ENCODE results near the gene SPATA18. TPM values are rescaled to one million over a fixed set of nuclear protein-coding genes. Genes with fewer than 3 reads are reported as not detected.
"Not testable (repeated sequence)": the region's sequence is repeated elsewhere in the genome, so short reads cannot be mapped to it uniquely, and the experiment has no call there.

SPATA18 gene
- total and polyA plus RNA-seq, 3 donors from 2014 or later, result 40.5 to 139 (median 127) TPM

DNA sequence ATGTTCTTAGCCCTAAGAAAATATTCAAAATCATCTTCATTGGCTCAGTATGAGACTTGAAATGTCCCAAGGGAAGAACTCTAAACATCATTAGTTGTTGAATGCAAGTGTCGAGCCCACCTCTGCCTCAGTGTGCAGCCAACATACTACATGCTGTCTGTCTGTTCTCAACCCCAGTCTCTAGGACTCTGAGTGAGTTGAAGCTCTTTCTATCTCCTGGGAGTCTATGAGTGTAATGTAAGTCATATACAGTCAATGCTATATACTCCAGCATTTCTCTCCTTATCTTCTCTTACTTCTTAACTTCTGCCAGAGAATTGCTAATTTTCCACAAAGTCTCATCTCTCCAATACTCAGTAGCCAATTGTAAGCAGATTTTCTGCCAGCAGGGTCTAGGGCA lies 61.3 kb downstream of the SPATA18 start:
- WGBS, 2 donors, result 54 to 69% methylated on average over 1 of the region's 1 CpG
- Histone ChIP-seq H3K4me1 (no peaks in the 10 kb centered on the region), H3K27ac (no peak overlapping the region), H3K36me3 (ENCODE audit: low read depth, missing control alignments) (no peaks in the 10 kb centered on the region), H3K27me3 (no peaks in the 10 kb centered on the region), H3K4me3 (no peak overlapping the region), H3K9me3 (no peaks in the 10 kb centered on the region)
- no peak for DNase-seq
- intact Hi-C loops (cut with DNase I; ENCODE audit: low total_unique reads), result no loop called here
- TF ChIP-seq, protein P1, sequence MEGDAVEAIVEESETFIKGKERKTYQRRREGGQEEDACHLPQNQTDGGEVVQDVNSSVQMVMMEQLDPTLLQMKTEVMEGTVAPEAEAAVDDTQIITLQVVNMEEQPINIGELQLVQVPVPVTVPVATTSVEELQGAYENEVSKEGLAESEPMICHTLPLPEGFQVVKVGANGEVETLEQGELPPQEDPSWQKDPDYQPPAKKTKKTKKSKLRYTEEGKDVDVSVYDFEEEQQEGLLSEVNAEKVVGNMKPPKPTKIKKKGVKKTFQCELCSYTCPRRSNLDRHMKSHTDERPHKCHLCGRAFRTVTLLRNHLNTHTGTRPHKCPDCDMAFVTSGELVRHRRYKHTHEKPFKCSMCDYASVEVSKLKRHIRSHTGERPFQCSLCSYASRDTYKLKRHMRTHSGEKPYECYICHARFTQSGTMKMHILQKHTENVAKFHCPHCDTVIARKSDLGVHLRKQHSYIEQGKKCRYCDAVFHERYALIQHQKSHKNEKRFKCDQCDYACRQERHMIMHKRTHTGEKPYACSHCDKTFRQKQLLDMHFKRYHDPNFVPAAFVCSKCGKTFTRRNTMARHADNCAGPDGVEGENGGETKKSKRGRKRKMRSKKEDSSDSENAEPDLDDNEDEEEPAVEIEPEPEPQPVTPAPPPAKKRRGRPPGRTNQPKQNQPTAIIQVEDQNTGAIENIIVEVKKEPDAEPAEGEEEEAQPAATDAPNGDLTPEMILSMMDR (IDR thresholded peaks at IDR 0.05), result no peak
- no peak for TF ChIP-seq POLR2A (IDR thresholded peaks at IDR 0.05)

DNA sequence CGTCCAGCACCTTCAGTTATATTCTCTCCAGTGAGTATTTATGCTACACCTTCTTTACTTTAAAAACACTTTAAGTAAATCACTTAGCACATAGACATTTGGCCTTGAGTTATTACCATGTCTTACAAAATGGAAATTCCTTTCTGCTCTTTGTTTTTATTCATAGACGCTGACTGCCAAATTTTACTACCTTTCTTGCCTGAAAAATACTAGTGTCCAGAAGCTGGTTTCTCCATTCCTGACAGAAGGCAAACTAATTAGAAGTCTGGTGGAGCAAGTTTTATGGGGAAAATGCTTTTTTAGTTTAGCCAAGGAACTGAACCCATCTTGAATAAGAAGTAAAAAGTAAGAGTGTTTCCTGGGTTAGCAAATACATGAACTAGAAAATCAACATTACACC lies 65.5 kb downstream of the SPATA18 start:
- Histone ChIP-seq H3K4me1 (no peaks in the 10 kb centered on the region), H3K4me3 (no peak overlapping the region), H3K27ac (no peak overlapping the region), H3K36me3 (ENCODE audit: low read depth, missing control alignments) (no peaks in the 10 kb centered on the region), H3K9me3 (no peaks in the 10 kb centered on the region), H3K27me3 (no peaks in the 10 kb centered on the region)
- WGBS, 2 donors, result 79 to 86% methylated on average over 2 of the region's 2 CpGs
- intact Hi-C loops (cut with DNase I; ENCODE audit: low total_unique reads), result no loop called here
- TF ChIP-seq, protein P1 (IDR thresholded peaks at IDR 0.05), result no peak
- TF ChIP-seq POLR2A (IDR thresholded peaks at IDR 0.05), result no peak
- DNase-seq, result no peak

DNA sequence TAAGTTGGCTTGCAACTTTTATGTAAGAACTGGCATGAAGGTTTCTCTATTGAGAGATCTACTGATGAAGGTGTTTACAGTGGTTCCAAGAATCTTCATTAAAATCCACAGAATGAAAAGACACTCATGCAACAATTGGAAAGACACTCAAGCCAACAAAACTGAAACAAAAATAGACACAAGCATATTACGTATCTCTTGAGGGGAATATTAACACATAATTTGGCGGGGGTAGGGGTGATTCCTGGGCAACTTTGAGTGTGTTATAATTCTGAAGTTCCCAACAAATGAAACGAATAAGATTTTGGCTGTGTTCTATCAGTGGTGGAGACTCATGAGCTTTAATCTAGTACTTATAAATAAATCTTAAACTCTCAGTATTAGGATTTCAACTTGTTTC lies 75.1 kb downstream of the SPATA18 start:
- H3K4me3 ChIP-seq, result no peak overlapping the region
- WGBS, 2 donors, result 61% methylated on average over 3 of the region's 3 CpGs
- H3K27ac ChIP-seq, result no peak overlapping the region
- DNase-seq, result no peak
- no peak for TF ChIP-seq POLR2A (IDR thresholded peaks at IDR 0.05)
- TF ChIP-seq, protein P1 (IDR thresholded peaks at IDR 0.05), result no peak
- intact Hi-C loops (cut with DNase I; ENCODE audit: low total_unique reads), result no loop called here
- H3K36me3 ChIP-seq (ENCODE audit: low read depth, missing control alignments), result no peaks in the 10 kb centered on the region
- H3K4me1 ChIP-seq, result no peaks in the 10 kb centered on the region
- H3K9me3 ChIP-seq, result no peaks in the 10 kb centered on the region
- no peaks in the 10 kb centered on the region for H3K27me3 ChIP-seq

DNA sequence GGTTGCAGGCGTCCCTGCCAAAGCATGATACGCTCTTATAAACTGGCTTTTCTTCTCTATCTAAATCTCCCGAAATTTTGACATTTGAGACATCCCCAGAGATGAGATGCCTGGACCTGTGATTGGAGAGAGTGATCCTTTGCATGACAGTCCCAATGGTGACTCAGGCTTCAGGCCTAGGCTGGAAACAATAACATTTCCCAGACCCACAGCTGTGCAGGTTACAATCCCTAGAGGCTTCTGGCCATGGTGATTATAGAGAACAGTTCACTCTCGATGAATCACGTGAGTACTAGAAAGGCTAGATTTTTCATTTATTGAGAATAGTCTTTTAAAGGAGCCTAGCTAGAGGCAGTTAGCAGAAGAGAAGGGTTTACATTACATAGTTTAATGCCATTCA lies 75.9 kb downstream of the SPATA18 start:
- Histone ChIP-seq H3K27ac (no peak overlapping the region), H3K4me1 (no peaks in the 10 kb centered on the region), H3K9me3 (no peaks in the 10 kb centered on the region), H3K4me3 (no peak overlapping the region), H3K36me3 (ENCODE audit: low read depth, missing control alignments) (no peaks in the 10 kb centered on the region), H3K27me3 (no peaks in the 10 kb centered on the region)
- intact Hi-C loops (cut with DNase I; ENCODE audit: low total_unique reads), result no loop called here
- no peak for DNase-seq
- TF ChIP-seq, protein P1 (IDR thresholded peaks at IDR 0.05), result no peak
- no peak for TF ChIP-seq POLR2A (IDR thresholded peaks at IDR 0.05)
- 69 to 74% methylated on average over 5 of the region's 5 CpGs for WGBS, 2 donors

- intact Hi-C loops (cut with DNase I; ENCODE audit: low total_unique reads), result no loop called here
- WGBS, 2 donors, result 74 to 81% methylated on average over 3 of the region's 3 CpGs
- TF ChIP-seq POLR2A (IDR thresholded peaks at IDR 0.05), result no peak
- TF ChIP-seq, protein P1 (IDR thresholded peaks at IDR 0.05), result no peak
- no peaks in the 10 kb centered on the region for H3K36me3 ChIP-seq (ENCODE audit: low read depth, missing control alignments)
- H3K27ac ChIP-seq, result no peak overlapping the region
- H3K4me3 ChIP-seq, result no peak overlapping the region
- no peaks in the 10 kb centered on the region for H3K27me3 ChIP-seq
- no peaks in the 10 kb centered on the region for H3K4me1 ChIP-seq
- H3K9me3 ChIP-seq, result no peaks in the 10 kb centered on the region
- DNase-seq, result no peak
These were observed 84.1 kb downstream of the SPATA18 start for GRCh38 chr4:52135171-52135570.

- intact Hi-C loops (cut with DNase I; ENCODE audit: low total_unique reads); H3K36me3 ChIP-seq (ENCODE audit: low read depth, missing control alignments); H3K4me3 ChIP-seq; H3K4me1 ChIP-seq; H3K27me3 ChIP-seq; H3K27ac ChIP-seq; H3K9me3 ChIP-seq; DNase-seq: not testable (repeated sequence)
- 0 to 73% methylated on average over 1 of the region's 1 CpG for WGBS, 2 donors
These were observed 86.0 kb downstream of the SPATA18 start for GRCh38 chr4:52137152-52137551.
